ENCODE results near the gene TIGD3.

DNA sequence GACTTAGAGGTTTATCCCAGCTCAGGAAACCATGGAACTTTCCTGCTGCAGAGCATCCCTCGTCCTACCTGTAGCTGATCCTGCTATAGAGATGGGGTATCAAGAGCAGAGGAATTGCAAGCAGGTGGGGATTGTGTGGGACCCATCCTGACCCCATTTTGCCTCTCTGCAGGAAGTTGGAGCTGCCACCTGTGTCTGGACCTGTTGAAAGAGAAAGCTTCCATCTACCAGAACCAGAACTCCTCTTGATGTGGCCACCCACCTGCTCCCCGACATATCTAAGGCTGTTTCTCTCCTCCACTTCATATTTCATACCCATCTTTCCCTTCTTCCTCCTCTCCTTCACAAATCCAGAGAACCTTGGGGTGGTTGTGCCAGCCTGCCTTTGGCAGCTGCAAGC, 3.0 kb upstream of the TIGD3 start:
- no peak for TF ChIP-seq ASH2L (IDR thresholded peaks at IDR 0.05; ENCODE audit: borderline replicate concordance, low read depth)
- no peak for TF ChIP-seq ZNF622 (IDR thresholded peaks at IDR 0.05)
- no peak for TF ChIP-seq TAF1 (IDR thresholded peaks at IDR 0.05; ENCODE audit: borderline replicate concordance, low read depth, low read length)
- no peak for TF ChIP-seq STAT3 (IDR thresholded peaks at IDR 0.05; ENCODE audit: low read depth, low read length)
- TF ChIP-seq ZNF274 (IDR thresholded peaks at IDR 0.05; ENCODE audit: insufficient read depth, insufficient read length) = no peak
- TF ChIP-seq, protein P1, sequence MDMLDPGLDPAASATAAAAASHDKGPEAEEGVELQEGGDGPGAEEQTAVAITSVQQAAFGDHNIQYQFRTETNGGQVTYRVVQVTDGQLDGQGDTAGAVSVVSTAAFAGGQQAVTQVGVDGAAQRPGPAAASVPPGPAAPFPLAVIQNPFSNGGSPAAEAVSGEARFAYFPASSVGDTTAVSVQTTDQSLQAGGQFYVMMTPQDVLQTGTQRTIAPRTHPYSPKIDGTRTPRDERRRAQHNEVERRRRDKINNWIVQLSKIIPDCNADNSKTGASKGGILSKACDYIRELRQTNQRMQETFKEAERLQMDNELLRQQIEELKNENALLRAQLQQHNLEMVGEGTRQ (IDR thresholded peaks at IDR 0.05; ENCODE audit: borderline replicate concordance, low read depth, low read length) = no peak
- no peak for TF ChIP-seq POLR2A (IDR thresholded peaks at IDR 0.05; ENCODE audit: low read depth, low read length)
- TF ChIP-seq ZBTB33 (IDR thresholded peaks at IDR 0.05) = no peak
- no peak for TF ChIP-seq CTCF (IDR thresholded peaks at IDR 0.05 in 2 of 3, conservative IDR thresholded peaks at IDR 0.05 in 1 of 3; ENCODE audit: control insufficient read depth in 2 of 3, extremely low read depth in 1 of 3, insufficient read depth in 1 of 3, low read depth in 3 of 3, low read length in 3 of 3)
- no peak for TF ChIP-seq EP300 (IDR thresholded peaks at IDR 0.05; ENCODE audit: borderline replicate concordance in 1 of 2, control insufficient read depth in 1 of 2, low read depth in 2 of 2, low read length in 2 of 2)
